GM18507 (cell line): ENCODE data around the gene ZNF581.

Experiments
- DNase-seq: peaks from one replicate; pipeline ENCODE4 v3.0.0; 2011; ENCODE audit warnings: low read depth; ENCODE audit not compliant: insufficient read length; ENCODE audit errors: extremely low spot score
- FAIRE-seq: peaks from 2 replicates; lab custom pipeline; 2011; peaks lifted over from hg19 to GRCh38; lab: Jason Lieb, UNC

The ZNF581 gene

GRCh38 chr19:55658846-55659459, 15.5 kb downstream of the ZNF581 start:
- FAIRE-seq (no peak), DNase-seq (no peak)

- DNase-seq (no peak), FAIRE-seq (no peak)
These were observed 16.4 kb downstream of the ZNF581 start for GRCh38 chr19:55659822-55660221.

- DNase-seq (no peak), FAIRE-seq (no peak)
These were observed 17.0 kb downstream of the ZNF581 start for GRCh38 chr19:55660404-55660803.

- DNase-seq (no peak), FAIRE-seq (no peak)
These were observed 17.5 kb downstream of the ZNF581 start for GRCh38 chr19:55660991-55661390.

GRCh38 chr19:55661826-55662225, 18.4 kb downstream of the ZNF581 start:
- DNase-seq (no peak), FAIRE-seq (no peak)

GRCh38 chr19:55663846-55664536, 20.5 kb downstream of the ZNF581 start:
- DNase-seq (no peak), FAIRE-seq (no peak)

- FAIRE-seq: no peak
- no peak for DNase-seq
These were observed 23.0 kb downstream of the ZNF581 start for GRCh38 chr19:55666343-55667005.

GRCh38 chr19:55667006-55667381, 23.5 kb downstream of the ZNF581 start:
- DNase-seq (no peak), FAIRE-seq (no peak)

- FAIRE-seq (no peak), DNase-seq (no peak)
These were observed 24.1 kb downstream of the ZNF581 start for GRCh38 chr19:55667511-55667910.

- no peak for FAIRE-seq
- no peak for DNase-seq
These were observed 24.5 kb downstream of the ZNF581 start for GRCh38 chr19:55667958-55668357.

- FAIRE-seq (no peak), DNase-seq (no peak)
These were observed 25.3 kb downstream of the ZNF581 start for GRCh38 chr19:55668603-55669348.

- FAIRE-seq (no peak), DNase-seq (no peak)
These were observed 26.2 kb downstream of the ZNF581 start for GRCh38 chr19:55669418-55670279.

GRCh38 chr19:55670280-55671053, 27.0 kb downstream of the ZNF581 start:
- no peak for FAIRE-seq

GRCh38 chr19:55671054-55671378, 27.6 kb downstream of the ZNF581 start:
- no peak for FAIRE-seq

More at GRCh38 chr19:55670280-55671053, 27.0 kb downstream of the ZNF581 start:
- DNase-seq: no peak

GRCh38 chr19:55672418-55672817, 29.0 kb downstream of the ZNF581 start:
- no peak for FAIRE-seq
- DNase-seq: no peak

More at GRCh38 chr19:55671054-55671378, 27.6 kb downstream of the ZNF581 start:
- DNase-seq: no peak

- no peak for DNase-seq
- no peak for FAIRE-seq
These were observed 30.0 kb downstream of the ZNF581 start for GRCh38 chr19:55673465-55673864.

GRCh38 chr19:55673889-55674288, 30.4 kb downstream of the ZNF581 start:
- DNase-seq (no peak), FAIRE-seq (no peak)

- no peak for DNase-seq
- FAIRE-seq: no peak
These were observed 31.0 kb downstream of the ZNF581 start for GRCh38 chr19:55674459-55674840.
